Right ventricle myocardium inferior (tissue), 1 donor: Measurements from ENCODE around the gene CACNB1. TPM values are rescaled to one million over a fixed set of nuclear protein-coding genes. Genes with fewer than 3 reads are reported as not detected.
"Not testable (repeated sequence)": the region's sequence is repeated elsewhere in the genome, so short reads cannot be mapped to it uniquely, and the experiment has no call there.

Experiments used
- ATAC-seq: fragments of 200-7000 bp; cut with Tn5 transposase; one replicate; pipeline ENCODE4 v1.9.1; 2020; ENCODE audit warnings: mild to moderate bottlenecking, moderate library complexity
- DNase-seq: peaks from one replicate; pipeline ENCODE4 v3.0.0; 2021; ENCODE audit errors: missing footprints
- intact Hi-C: fragments of 100-400 bp; cut with DNase I; formaldehyde crosslinking; loops from one replicate; pipeline ENCODE4 v1.11.0; 2022
- total RNA-seq: library from RNA; stranded (reverse); fragmentation: NEBNext Ultra II Directional; extraction: Animal tissue kit (Norgen Biotek cat#: 25700); gene quantifications from one replicate; pipeline ENCODE4 v1.2.1, GENCODE V29; 2021
- donor health status: DM: no; HTN: yes; CAD: no; lungs with severe emphysema.

CACNB1 gene
- total RNA-seq, 1 donor from 2014 or later: 7.4 TPM

GRCh38 chr17:39187152-39187830, 10.2 kb downstream of the CACNB1 start:
- no peak for DNase-seq
- intact Hi-C loops: no loop called here
- ATAC-seq: no peak

DNA sequence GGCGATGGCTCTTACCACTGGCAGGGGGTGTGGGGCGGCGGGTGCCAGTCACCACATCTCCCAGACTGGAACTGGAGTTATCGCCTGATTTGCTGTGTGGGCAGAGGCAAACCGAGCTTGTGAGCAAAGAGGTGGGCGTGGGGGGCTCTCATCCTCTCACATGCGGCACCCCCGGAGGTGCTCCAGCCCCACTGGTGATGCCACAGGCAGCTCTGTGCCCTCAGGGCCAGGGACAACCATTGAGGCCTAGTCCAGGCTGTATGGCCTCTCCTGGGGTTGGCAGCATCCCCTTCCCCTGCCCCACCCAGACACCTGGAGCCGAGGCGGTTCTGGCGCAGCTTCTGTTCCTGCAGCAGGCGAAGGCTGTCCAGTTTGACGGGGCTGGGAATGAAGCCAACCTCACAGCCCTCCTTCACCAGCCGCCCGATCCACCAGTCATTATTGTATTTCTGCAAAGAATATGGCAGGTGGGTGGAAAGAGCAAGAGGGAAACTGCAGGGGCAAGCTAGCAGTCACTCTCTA, 10.9 kb downstream of the CACNB1 start:
- ATAC-seq (no peak), DNase-seq (no peak)
- intact Hi-C loops: no loop called here

- DNase-seq: no peak
- intact Hi-C loops: no loop called here
- no peak for ATAC-seq
Observed at GRCh38 chr17:39183720-39184119, 13.7 kb downstream of the CACNB1 start.

DNA sequence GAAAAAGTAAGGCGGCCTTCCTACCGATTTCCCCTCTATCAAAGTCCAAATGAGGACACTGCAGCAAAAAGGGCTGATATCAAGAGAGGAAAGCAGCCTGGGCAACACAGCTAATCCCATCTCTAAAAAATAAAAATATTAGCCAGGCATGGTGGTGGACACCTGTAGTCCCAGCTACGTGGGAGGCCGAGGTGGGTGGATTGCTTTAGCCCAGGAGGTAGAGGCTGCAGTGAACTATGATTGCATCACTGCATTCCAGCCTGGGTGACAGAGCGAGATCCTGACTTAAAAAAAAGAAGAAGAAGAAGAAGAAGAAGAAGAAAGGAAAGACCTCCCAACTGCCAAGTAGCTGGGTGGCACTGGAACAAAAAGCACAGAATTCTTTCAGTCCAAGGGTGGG, 14.4 kb downstream of the CACNB1 start:
- ATAC-seq: no peak
- intact Hi-C loops: no loop called here

DNA sequence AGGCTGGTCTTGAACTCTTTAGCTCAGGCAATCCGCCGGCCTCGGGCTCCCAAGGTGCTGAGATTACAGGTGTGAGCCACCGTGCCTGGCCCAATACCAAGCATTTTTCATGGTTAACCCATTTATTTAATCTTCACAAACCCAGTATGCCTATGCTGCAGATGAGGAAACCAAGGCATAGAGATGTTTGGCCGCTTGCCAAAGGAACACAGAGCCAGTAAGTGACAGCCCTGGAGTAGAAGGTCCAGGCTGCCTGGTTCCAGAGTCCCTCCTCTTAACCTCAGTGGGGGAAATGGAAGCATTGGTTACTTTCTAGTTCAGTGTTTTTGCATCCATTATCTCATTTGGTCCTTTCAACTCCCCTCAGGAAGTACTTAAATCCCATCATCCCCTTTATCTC, 16.2 kb downstream of the CACNB1 start:
- no peak for ATAC-seq
- intact Hi-C loops: no loop called here
- DNase-seq: no peak

More for the DNA sequence above, 14.4 kb downstream of the CACNB1 start:
- no peak for DNase-seq

DNA sequence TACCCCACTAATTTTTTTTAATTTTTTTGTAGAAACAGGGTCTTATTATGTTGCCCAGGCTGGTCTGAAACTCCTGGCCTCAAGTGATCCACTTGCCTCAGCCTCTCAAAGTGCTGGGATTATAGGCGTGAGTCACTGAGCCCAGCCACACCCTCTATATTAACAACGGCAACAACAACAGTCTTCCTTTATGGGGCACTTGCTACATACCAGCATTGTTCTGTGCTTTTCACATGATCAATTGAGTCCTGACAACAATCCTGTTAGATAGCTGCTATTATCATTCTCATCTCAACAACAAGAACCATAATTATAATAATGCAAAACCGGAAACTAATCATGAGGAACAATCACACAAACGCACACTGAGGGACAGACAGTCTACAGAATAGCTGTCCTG, 18.9 kb downstream of the CACNB1 start:
- no peak for DNase-seq
- intact Hi-C loops: no loop called here
- ATAC-seq: no peak

DNA sequence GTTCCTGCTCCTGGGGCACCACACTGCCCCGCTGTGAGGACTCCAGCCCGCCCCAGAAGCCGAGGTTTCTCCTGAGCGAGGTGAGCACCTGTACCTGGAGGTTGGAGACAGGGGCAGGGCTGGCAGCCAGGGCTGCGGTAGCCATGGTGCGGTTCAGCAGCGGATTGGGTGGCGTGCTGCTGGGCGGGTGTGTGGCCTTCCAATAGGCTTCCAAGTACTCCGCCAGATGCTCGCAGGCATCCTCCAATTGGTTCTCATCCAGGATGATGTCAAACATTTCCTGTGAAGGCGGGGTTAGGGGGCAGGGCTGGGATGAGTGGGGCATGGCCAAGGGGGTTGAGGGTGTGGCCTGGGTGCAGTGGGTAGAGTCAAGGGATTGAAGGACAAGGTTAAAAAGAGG, 20.2 kb downstream of the CACNB1 start:
- ATAC-seq (no peak), DNase-seq (no peak)
- intact Hi-C loops: no loop called here

GRCh38 chr17:39175695-39176093, 21.8 kb downstream of the CACNB1 start:
- ATAC-seq (no peak), DNase-seq (no peak)
- intact Hi-C loops: loop anchor here (1.0 kb wide), 1 partner anchor 194 kb away; no protein-coding TSS in a partner anchor

DNA sequence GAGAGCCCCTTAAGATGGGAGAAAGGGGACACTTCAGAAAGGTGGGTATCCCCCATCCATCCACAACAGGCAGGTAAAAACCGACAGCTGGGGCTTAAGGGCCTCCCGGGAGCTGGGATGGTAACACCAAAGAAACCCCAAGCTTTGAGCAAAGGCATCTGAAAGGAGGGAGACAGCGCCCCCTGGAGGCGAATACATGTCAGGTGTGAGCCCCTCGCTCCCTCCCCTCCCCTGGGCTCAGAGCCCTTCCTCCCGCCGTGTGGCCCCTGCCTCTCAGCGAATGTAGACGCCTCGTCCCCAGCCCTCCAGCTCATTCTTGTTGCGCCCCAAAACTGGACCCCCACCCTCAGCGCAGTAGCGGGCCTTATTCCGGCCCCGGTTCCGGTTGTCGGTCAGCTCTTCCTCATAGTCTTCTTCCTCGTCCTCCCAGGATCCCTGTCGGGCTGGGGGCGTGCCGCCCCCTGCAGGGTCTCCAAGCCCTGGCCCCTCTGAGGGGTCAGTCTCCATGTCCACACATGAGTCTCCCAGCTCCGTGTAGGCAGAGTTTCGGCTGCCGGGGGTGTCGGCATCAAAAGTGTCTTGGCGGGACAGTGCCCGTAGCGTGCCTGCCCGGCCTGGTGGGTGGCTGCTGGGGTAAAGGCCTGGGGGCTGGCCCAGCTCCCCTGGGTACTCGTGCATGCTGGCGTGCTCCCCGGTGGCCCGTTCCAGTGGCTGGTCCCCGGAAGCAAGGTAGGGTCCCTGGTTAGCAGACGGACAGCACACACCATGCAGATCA, 22.4 kb downstream of the CACNB1 start:
- ATAC-seq (peak; percentile 81), DNase-seq (peak; percentile 87)
- intact Hi-C loops: loop anchor here (1.0 kb wide), 1 partner anchor 194 kb away; no protein-coding TSS in a partner anchor

GRCh38 chr17:39173526-39174274, 23.8 kb downstream of the CACNB1 start:
- DNase-seq (no peak), ATAC-seq (no peak)
- intact Hi-C loops: no loop called here

DNA sequence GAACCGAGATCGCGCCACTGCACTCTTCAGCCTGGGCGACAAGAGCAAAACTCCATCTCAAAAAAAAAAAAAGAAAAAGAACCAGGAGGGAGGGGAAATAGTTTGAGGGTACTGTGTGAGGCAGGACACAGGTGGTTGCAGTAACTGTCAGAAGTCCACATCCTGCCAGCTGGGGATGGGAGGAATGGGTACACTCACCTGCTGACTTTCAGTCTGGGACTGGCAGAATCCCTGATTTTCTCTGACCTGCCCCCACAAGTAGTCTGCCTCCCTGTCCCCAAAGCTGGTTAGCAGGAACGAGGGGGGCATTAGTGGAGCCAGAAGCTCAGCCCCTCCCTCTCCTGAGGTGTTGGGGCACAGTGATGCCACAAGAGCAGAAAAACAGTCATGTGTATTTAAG, 24.4 kb downstream of the CACNB1 start:
- intact Hi-C loops: no loop called here
- no peak for ATAC-seq

GRCh38 chr17:39171933-39172332, 25.5 kb downstream of the CACNB1 start:
- intact Hi-C loops: no loop called here
- DNase-seq (no peak), ATAC-seq (no peak)

More for the DNA sequence above, 24.4 kb downstream of the CACNB1 start:
- no peak for DNase-seq

DNA sequence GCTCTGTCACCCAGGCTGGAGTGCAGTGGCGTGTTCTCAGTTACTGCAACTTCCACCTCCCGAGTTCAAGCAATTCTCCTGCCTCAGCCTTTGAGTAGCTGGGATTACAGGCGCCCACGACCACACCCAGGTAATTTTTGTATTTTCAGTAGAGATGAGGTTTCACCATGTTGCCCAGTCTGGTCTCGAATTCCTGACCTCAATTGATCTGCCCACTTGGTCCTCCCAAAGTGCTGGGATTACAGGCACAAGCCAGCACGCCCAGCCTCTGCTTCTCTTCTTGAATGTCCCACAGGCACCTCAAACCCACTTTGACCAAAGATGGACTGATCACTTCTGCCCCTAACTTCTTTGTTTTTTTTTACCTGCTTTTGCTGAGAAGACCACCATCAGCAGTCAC, 26.9 kb downstream of the CACNB1 start:
- no peak for ATAC-seq
- no peak for DNase-seq
- intact Hi-C loops: no loop called here

- intact Hi-C loops: no loop called here
- DNase-seq (no peak), ATAC-seq (no peak)
Observed at GRCh38 chr17:39170109-39170508, 27.4 kb downstream of the CACNB1 start.

DNA sequence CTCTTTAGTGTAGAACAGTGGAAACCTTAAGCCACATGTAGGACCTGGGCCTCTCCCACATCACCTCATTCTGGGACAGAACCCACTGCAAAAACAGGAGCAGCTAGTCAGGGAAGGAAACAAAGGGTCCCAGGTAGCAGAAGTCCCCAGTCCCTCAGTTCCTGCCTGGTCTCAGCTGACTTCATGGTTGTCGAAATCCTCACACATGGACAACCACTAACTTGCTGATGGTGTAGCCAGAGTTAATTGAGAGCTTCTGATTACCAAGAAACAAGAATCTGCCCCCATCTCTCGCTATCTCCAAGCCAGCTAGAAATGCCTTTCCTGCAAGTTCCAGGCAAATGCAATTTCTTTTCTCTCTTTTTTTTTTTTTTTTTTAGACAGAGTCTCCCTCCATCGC, 28.0 kb downstream of the CACNB1 start:
- ATAC-seq: no peak
- intact Hi-C loops: no loop called here

DNA sequence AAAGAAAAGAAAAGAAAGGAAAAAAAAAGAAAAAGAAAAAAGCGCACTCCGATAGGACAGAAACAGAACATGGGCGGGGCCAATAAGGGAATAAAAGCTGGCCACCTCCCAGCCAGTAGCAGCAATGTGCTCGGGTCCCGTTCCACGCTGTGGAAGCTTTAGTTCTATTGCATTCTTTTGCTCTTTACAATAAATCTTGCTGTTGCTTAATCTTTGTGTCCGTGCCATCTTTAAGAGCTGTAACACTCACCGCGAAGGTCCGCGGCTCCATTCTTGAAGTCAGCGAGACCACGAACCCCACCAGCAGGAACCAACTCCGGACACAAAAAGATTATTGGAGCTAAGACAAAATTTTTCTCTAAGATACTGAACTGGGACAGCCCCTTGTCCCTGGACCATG, 28.4 kb downstream of the CACNB1 start:
- intact Hi-C loops: no loop called here
- no peak for ATAC-seq
- no peak for DNase-seq

More for the DNA sequence above, 28.0 kb downstream of the CACNB1 start:
- no peak for DNase-seq

DNA sequence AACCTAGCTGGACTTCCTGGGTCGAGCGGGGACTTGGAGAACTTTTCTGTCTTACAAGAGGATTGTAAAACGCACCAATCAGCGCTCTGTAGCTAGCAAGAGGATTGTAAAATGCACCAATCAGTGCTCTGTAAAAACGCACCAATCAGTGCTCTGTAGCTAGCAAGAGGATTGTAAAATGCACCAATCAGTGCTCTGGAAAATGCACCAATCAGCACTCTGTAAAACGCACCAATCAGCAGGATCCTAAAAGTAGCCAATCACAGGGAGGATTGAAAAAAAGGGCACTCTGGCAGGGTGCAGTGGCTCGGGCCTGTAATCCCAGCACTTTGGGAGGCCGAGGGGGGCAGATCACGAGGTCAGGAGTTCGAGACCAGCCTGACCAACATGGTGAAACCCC, 29.0 kb downstream of the CACNB1 start:
- ATAC-seq, intact Hi-C loops: not testable (repeated sequence)

GRCh38 chr17:39167476-39167875, 30.0 kb downstream of the CACNB1 start:
- no peak for DNase-seq
- ATAC-seq: peak; percentile 42
- intact Hi-C loops: no loop called here

More for the DNA sequence above, 29.0 kb downstream of the CACNB1 start:
- DNase-seq: not testable (repeated sequence)
